ENCODE results near the gene AHSP. TPM values are rescaled to one million over a fixed set of nuclear protein-coding genes. Genes with fewer than 3 reads are reported as not detected.

Gene AHSP
- total RNA-seq, 1 donor from 2014 or later, result not detected

GRCh38 chr16:31484491-31485171 lies 43.1 kb upstream of the AHSP start:
- no peak for DNase-seq (ENCODE audit: low spot score)
- Mint-ChIP-seq H3K4me3 (ENCODE audit: unreplicated experiment) (peak overlapping the region; percentile 21), H3K27me3 (ENCODE audit: unreplicated experiment) (peaks cover 25% of the 10 kb centered on the region), H3K9me3 (ENCODE audit: unreplicated experiment) (no peaks in the 10 kb centered on the region), H3K4me1 (ENCODE audit: unreplicated experiment) (peaks cover 4% of the 10 kb centered on the region), H3K27ac (ENCODE audit: unreplicated experiment) (no peak overlapping the region), H3K36me3 (ENCODE audit: low read depth, unreplicated experiment) (peaks cover 3% of the 10 kb centered on the region)
- TF ChIP-seq CTCF (IDR thresholded peaks at IDR 0.05; ENCODE audit: unreplicated experiment), result no peak

- TF ChIP-seq CTCF (IDR thresholded peaks at IDR 0.05; ENCODE audit: unreplicated experiment), result no peak
- no peak for DNase-seq (ENCODE audit: low spot score)
- peaks cover 6% of the 10 kb centered on the region for H3K36me3 Mint-ChIP-seq (ENCODE audit: low read depth, unreplicated experiment)
- no peak overlapping the region for H3K4me3 Mint-ChIP-seq (ENCODE audit: unreplicated experiment)
- no peak overlapping the region for H3K27ac Mint-ChIP-seq (ENCODE audit: unreplicated experiment)
- H3K9me3 Mint-ChIP-seq (ENCODE audit: unreplicated experiment), result no peaks in the 10 kb centered on the region
- H3K27me3 Mint-ChIP-seq (ENCODE audit: unreplicated experiment), result peaks cover 29% of the 10 kb centered on the region
- H3K4me1 Mint-ChIP-seq (ENCODE audit: unreplicated experiment), result peaks cover 2% of the 10 kb centered on the region
Observed at GRCh38 chr16:31485571-31485970, 42.1 kb upstream of the AHSP start.

GRCh38 chr16:31486045-31486444 lies 41.7 kb upstream of the AHSP start:
- DNase-seq (ENCODE audit: low spot score), result no peak
- H3K36me3 Mint-ChIP-seq (ENCODE audit: low read depth, unreplicated experiment), result peaks cover 10% of the 10 kb centered on the region
- no peak overlapping the region for H3K27ac Mint-ChIP-seq (ENCODE audit: unreplicated experiment)
- no peaks in the 10 kb centered on the region for H3K9me3 Mint-ChIP-seq (ENCODE audit: unreplicated experiment)
- H3K4me1 Mint-ChIP-seq (ENCODE audit: unreplicated experiment), result no peaks in the 10 kb centered on the region
- no peak for TF ChIP-seq CTCF (IDR thresholded peaks at IDR 0.05; ENCODE audit: unreplicated experiment)
- peaks cover 34% of the 10 kb centered on the region for H3K27me3 Mint-ChIP-seq (ENCODE audit: unreplicated experiment)
- no peak overlapping the region for H3K4me3 Mint-ChIP-seq (ENCODE audit: unreplicated experiment)

GRCh38 chr16:31487071-31487719 lies 40.5 kb upstream of the AHSP start:
- Mint-ChIP-seq H3K36me3 (ENCODE audit: low read depth, unreplicated experiment) (peaks cover 13% of the 10 kb centered on the region), H3K4me3 (ENCODE audit: unreplicated experiment) (no peak overlapping the region), H3K9me3 (ENCODE audit: unreplicated experiment) (no peaks in the 10 kb centered on the region), H3K4me1 (ENCODE audit: unreplicated experiment) (no peaks in the 10 kb centered on the region), H3K27me3 (ENCODE audit: unreplicated experiment) (peaks cover 32% of the 10 kb centered on the region), H3K27ac (ENCODE audit: unreplicated experiment) (no peak overlapping the region)
- no peak for DNase-seq (ENCODE audit: low spot score)
- TF ChIP-seq CTCF (IDR thresholded peaks at IDR 0.05; ENCODE audit: unreplicated experiment), result no peak

Data from endothelial cell (in vitro differentiated cells).